Mononuclear cell (primary cell): ENCODE data around the gene TAS2R3. TPM values are rescaled to one million over a fixed set of nuclear protein-coding genes. Genes with fewer than 3 reads are reported as not detected.
"Not testable (repeated sequence)": the region's sequence is repeated elsewhere in the genome, so short reads cannot be mapped to it uniquely, and the experiment has no call there.

ENCODE experiments used
- H3K27me3 ChIP-seq: 2 replicates; pipeline ENCODE4 v1.6.0; 2011; ENCODE audit warnings: low read length, control low read depth; ENCODE audit not compliant: insufficient read depth
- H3K4me1 ChIP-seq: 2 replicates; pipeline ENCODE4 v1.5.1; 2011; ENCODE audit warnings: mild to moderate bottlenecking, low read length, control low read depth; ENCODE audit not compliant: insufficient read depth
- H3K4me3 ChIP-seq: 2 replicates; pipeline ENCODE4 v1.5.1; 2011; ENCODE audit warnings: mild to moderate bottlenecking, low read length, moderate library complexity
- H3K9me3 ChIP-seq: 2 replicates; pipeline ENCODE4 v1.5.1; 2011; ENCODE audit warnings: low read depth, mild to moderate bottlenecking, control low read depth, low read length
- total RNA-seq: library from RNA; depleted of rRNA; stranded (reverse); fragments of >200 nt; gene quantifications from one replicate; pipeline ENCODE4 v1.2.3, GENCODE V29; 2012

The TAS2R3 gene
- total RNA-seq, 1 donor = 0.73 TPM

DNA sequence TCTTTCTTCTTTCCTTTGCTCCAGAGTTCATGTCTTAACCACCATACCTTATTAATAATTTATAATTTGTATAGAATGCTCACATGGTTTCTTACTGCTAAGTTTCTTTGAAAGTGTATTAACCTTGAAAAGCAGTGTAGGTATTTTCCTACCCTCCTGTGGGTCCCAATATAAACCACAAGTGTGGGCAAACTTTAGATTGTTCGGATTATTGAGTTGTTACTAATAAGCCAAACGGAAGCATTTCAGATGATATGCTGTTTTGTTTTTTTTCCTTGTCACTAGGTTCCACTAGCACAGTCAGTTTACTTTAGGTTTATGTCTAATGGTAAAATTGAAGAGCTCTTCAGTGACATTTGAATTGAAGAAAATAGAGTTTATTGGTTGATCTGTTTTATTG, 15.5 kb upstream of the TAS2R3 start:
- Histone ChIP-seq H3K27me3 (no peaks in the 10 kb centered on the region), H3K4me1 (no peaks in the 10 kb centered on the region), H3K4me3 (no peak overlapping the region), H3K9me3 (peaks cover 29% of the 10 kb centered on the region)

DNA sequence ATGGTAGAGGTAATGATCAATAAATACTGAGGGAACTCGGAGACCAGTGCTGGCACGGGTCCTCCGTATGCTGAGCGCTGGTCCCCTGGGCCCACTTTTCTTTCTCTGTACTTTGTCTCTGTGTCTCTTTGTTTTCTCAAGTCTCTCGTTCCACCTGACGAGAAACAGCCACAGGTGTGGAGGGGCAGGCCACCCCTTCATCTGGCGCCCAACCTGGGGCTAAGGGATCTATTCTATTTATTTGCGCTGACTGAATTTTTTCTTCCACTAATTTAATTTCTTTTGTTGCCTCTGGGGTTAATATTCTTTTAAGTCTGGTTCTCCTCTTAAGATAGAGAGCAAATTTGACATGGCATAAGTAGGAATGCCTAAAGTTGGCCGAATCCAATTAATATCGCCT, 12.0 kb upstream of the TAS2R3 start:
- not testable (repeated sequence) for H3K4me1 ChIP-seq, H3K4me3 ChIP-seq, H3K27me3 ChIP-seq
- peaks cover 29% of the 10 kb centered on the region for H3K9me3 ChIP-seq

DNA sequence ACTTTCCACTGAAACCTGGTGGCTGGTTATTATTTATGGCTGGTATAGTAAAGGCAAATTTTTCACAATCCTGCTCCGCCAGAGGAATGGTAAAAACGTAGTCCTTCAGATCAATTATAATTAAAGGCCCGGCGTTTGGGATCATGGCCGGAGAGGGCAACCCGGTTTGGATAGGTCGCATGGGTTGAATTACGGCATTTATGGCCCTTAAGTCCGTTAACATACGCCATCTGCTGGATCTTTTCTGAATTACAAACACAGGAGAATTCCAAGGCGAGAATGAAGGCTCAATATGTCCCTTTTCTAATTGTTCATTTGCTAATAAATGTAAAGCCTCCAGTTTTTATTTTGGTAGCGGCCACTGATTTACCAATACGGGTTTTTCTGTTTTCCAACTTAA, 11.3 kb upstream of the TAS2R3 start:
- H3K4me1 ChIP-seq = no peaks in the 10 kb centered on the region
- H3K4me3 ChIP-seq = no peak overlapping the region
- H3K27me3 ChIP-seq = no peaks in the 10 kb centered on the region
- H3K9me3 ChIP-seq = peaks cover 29% of the 10 kb centered on the region

DNA sequence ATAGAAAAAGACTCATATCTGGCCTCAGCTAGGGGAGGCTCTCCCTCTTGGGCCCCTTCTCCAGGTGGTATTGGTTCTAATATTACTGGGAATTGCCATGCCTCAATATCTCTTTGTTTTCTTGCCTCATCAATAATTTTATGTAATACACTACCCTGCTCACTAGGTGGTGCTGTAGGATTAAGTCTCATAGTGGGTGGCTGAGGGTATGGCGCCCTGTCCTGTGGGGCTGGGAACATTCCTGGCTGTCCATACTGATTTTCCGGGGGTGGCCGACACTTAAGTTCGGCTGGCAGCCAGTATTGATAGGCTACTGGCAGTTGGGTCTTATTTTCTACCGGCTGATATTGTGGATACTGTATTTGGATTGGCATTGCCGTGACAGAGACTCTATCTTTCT, 9.0 kb upstream of the TAS2R3 start:
- Histone ChIP-seq H3K4me3 (no peak overlapping the region), H3K27me3 (no peaks in the 10 kb centered on the region), H3K9me3 (peaks cover 29% of the 10 kb centered on the region), H3K4me1 (no peaks in the 10 kb centered on the region)

DNA sequence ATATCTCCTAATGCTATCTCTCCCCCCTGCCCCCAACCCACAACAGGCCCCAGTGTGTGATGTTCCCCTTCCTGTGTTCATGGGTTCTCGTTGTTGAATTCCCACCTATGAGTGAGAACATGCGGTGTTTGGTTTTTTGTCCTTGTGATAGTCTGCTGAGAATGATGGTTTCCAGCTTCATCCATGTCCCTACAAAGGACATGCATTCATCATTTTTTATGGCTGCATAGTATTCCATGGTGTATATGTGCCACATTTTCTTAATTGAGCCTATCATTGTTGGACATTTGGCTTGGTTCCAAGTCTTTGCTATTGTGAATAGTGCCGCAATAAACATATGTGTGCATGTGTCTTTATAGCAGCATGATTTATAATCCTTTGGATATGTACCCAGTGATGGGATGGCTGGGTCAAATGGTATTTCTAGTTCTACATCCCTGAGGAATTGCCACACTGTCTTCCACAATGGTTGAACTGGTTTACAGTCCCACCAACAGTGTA, 6.2 kb downstream of the TAS2R3 start:
- not testable (repeated sequence) for H3K4me3 ChIP-seq, H3K27me3 ChIP-seq, H3K4me1 ChIP-seq, H3K9me3 ChIP-seq

DNA sequence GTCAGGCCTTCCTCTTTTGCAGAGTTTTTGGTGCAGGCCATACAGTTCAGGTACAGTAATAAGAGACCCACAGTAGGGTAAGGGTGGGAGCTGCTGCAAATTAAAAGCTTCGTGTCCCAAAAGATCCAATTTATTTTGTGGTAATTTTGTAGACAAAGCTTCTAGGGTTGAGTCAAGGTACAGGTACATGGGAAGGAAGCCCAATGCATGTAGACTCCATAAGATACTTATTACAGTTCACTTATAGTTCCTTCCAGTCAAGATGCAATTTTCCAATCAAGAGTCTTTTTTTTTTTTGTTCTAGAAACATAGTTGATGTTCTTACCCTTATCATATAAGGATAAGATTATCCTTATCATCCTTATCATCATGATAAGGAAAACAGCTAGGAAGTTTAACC, 12.5 kb downstream of the TAS2R3 start, which contains the start of gene TAS2R4:
TSS of gene TAS2R4 (plus strand) at position 301 of the 400 bp plus-strand sequence. CDS start 1,815 bp downstream, outside the sequence.
- H3K9me3 ChIP-seq = no peaks in the 10 kb centered on the region
- H3K4me3 ChIP-seq = no peak within 1 kb of the TSS
- no peaks in the 10 kb centered on the region for H3K4me1 ChIP-seq
- no peaks in the 10 kb centered on the region for H3K27me3 ChIP-seq

DNA sequence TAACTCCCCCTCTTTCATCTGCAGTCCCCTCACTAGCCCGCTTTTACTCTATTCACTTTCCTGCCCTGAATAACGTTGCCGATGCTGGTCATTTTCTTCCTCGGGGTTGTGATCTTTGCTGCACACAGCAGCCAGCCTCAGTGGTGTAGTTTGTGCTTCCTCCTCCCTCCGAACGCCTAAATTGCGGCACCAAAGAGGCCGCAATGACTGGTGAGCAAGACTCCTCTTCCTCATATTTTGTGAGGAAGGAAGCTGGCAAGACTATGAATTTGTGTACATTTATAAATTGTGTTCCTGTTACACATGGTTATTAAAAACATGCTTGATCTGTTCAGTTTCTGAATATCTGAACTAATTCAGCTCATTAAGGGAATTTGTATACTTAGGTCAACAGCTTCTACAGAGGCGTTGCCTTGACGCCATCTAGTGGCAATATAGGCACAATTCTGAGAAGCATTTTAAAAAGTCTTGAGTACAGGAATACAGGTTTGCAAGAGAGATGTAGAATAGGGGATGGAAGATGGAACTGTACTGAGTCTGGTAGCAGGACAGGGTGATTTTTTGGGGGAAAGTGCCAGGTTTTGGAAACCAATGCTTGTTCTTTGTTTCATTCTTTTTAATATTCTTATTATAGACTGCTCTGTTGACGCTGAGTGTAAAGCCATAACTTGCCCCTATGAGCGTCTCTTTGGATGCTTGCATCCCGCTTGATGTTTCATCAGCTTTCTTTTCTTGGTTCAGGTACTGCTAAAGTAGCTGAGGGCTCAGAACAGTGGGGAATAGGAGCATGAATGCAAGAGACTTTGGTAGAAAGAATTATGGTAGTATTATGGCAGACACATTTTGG, 22.0 kb downstream of the TAS2R3 start:
- Histone ChIP-seq H3K27me3 (no peaks in the 10 kb centered on the region), H3K4me3 (no peak overlapping the region), H3K4me1 (peaks cover 6% of the 10 kb centered on the region), H3K9me3 (no peaks in the 10 kb centered on the region)

DNA sequence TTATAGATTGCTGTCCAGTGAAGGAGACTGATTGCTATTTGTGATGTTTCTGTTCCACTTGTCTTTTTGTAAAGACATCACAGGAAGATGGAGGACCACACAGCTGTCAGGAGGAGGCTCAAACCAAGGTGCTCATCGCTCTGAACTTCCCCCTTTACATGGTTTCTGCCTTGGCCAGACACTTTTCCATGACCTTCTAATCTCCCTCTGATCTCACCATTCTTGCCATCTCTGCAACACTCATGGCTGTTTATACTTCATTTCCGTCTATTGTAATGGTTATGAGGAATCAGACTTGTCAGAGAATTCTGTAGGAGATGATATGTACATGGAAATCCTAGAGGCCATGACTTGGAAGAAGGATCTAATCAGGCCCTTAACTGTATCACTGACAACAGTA, 24.4 kb downstream of the TAS2R3 start:
- no peaks in the 10 kb centered on the region for H3K9me3 ChIP-seq
- H3K4me1 ChIP-seq = peaks cover 6% of the 10 kb centered on the region
- H3K4me3 ChIP-seq = no peak overlapping the region
- no peaks in the 10 kb centered on the region for H3K27me3 ChIP-seq

DNA sequence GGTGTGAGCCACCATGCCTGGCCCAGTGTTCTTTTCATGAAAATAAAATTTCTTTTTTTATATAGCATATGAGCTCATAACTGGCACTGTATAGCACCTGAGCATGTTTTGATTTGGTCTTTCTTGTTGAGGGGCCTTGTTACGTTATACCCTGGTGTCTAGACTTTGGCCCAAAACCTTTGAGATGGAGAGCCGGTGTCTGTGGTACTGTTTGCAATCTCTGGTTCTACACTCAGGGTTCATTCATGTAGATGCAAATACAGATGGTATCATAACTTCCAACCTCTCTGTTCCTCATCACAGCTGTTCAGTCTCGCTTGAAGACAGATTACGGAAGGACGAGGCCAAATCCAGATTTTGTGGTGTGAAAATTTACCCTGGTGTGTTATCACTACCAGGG, 26.0 kb downstream of the TAS2R3 start, which contains the start of gene TAS2R5:
TSS of gene TAS2R5 (plus strand) at position 301 of the 400 bp plus-strand sequence. CDS start 145 bp downstream, outside the sequence.
- no peaks in the 10 kb centered on the region for H3K9me3 ChIP-seq
- H3K4me3 ChIP-seq = no peak within 1 kb of the TSS
- peaks cover 6% of the 10 kb centered on the region for H3K4me1 ChIP-seq
- no peaks in the 10 kb centered on the region for H3K27me3 ChIP-seq

DNA sequence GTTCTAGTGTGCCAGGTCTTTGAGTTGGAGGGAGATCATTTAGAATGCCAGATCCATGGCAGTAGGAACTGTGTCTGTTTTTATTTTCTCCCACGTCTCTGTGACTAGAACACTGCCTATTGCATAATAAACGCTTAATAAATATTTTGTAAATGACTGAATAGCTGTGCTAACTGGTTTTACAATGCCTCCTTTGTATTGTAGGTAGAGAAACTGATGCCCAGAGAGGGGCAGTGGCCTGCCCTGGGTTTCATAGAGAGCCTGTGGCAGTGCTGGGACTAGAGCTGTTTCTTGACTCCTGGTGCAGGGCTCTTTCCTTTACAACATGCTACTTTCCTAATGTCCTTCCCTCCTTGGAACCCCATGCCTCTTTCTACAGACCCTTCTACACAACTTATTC, 28.6 kb downstream of the TAS2R3 start:
- Histone ChIP-seq H3K27me3 (no peaks in the 10 kb centered on the region), H3K9me3 (no peaks in the 10 kb centered on the region), H3K4me1 (no peaks in the 10 kb centered on the region), H3K4me3 (no peak overlapping the region)

Other genes starting within 250 kb of the TAS2R3 start
- 25.5 TPM for gene AGK, start 212.7 kb upstream of the TAS2R3 start, total RNA-seq
- 46.7 TPM for gene DENND11, start 61.9 kb upstream of the TAS2R3 start, total RNA-seq
- 0.31 TPM for gene WEE2, start 55.7 kb upstream of the TAS2R3 start, total RNA-seq
- gene SSBP1, start 25.7 kb upstream of the TAS2R3 start, total RNA-seq = 94.9 TPM
- gene TAS2R4, start 12.6 kb downstream of the TAS2R3 start, total RNA-seq = 0.31 TPM
- 0.10 TPM for gene TAS2R5, start 26.1 kb downstream of the TAS2R3 start, total RNA-seq
- 0.10 TPM for gene PRSS37, start 77.4 kb downstream of the TAS2R3 start, total RNA-seq
- not detected for gene OR9A4, start 152.3 kb downstream of the TAS2R3 start, total RNA-seq
- 3.6 TPM for gene CLEC5A, start 182.9 kb downstream of the TAS2R3 start, total RNA-seq
- 0.42 TPM for gene TAS2R38, start 209.7 kb downstream of the TAS2R3 start, total RNA-seq
- gene MGAM, start 231.8 kb downstream of the TAS2R3 start, total RNA-seq = 3.8 TPM